K562 (cell line): ENCODE measurements around the gene MPIG6B. TPM values are rescaled to one million over a fixed set of nuclear protein-coding genes. Genes with fewer than 3 reads are reported as not detected.
A peak's percentile ranks its signal among the peaks of the same experiment; 100 is the strongest.

Source experiments
- BRD4 ChIP-seq: fragments of 200-600 bp; sonication (generic); IDR thresholded peaks from 2 replicates; pipeline ENCODE4 v1.6.1; 2017; ENCODE audit warnings: inconsistent platforms
- CBX3 ChIP-seq, 2 experiments: IDR thresholded peaks; 1 replicate in 1 of 2; 2 replicates in 1 of 2; pipeline ENCODE4 v1.6.1; 2012; ENCODE audit warnings: inconsistent platforms in 2 of 2, low read length in 2 of 2, borderline replicate concordance in 1 of 2, control low read depth in 1 of 2
- CREB5 ChIP-seq: fragments of 250-450 bp; sonication (Bioruptor Pico); IDR thresholded peaks from 2 replicates; pipeline ENCODE4 v1.5.0; 2020; ENCODE audit warnings: mild to moderate bottlenecking
- E4F1 ChIP-seq: fragments of 250-450 bp; sonication (Bioruptor Pico); IDR thresholded peaks from 2 replicates; pipeline ENCODE4 v1.5.0; 2021; ENCODE audit warnings: mild to moderate bottlenecking, borderline replicate concordance
- HES1 ChIP-seq: fragments of 450-650 bp; IDR thresholded peaks from 2 replicates; pipeline ENCODE4 v1.6.1; 2016; ENCODE audit warnings: low read depth, mild to moderate bottlenecking, moderate library complexity
- JUND ChIP-seq, 2 experiments: IDR thresholded peaks; 2 replicates in 1 of 2; 3 replicates in 1 of 2; pipeline ENCODE4 v1.6.1; 2011; ENCODE audit warnings: borderline replicate concordance in 2 of 2, low read depth in 2 of 2, low read length in 2 of 2, improper control_type of control experiment in 1 of 2, missing biosample characterization in 1 of 2, missing genetic modification characterization in 1 of 2, missing genetic modification reagents in 1 of 2
- KDM2B ChIP-seq: fragments of 250-450 bp; sonication (Bioruptor Pico); IDR thresholded peaks from 2 replicates; pipeline ENCODE4 v1.8.0; 2021; ENCODE audit warnings: mild to moderate bottlenecking, moderate library complexity
- MLX ChIP-seq, 2 experiments: fragments of 450-650 bp in 1 of 2; sonication (generic) in 1 of 2; formaldehyde crosslinking; conservative IDR thresholded peaks; 2 replicates each; pipeline versions ENCODE4 v1.4.0 to v1.8.1; 2020 to 2022; ENCODE audit warnings: mild to moderate bottlenecking in 1 of 2, missing genetic modification reagents in 1 of 2
- MTF1 ChIP-seq: fragments of 250-450 bp; sonication (Bioruptor Pico); IDR thresholded peaks from 2 replicates; pipeline ENCODE4 v1.9.0; 2021; ENCODE audit warnings: moderate library complexity, mild to moderate bottlenecking, inconsistent platforms, borderline replicate concordance
- NCOA2 ChIP-seq, 2 experiments: fragments of 450-650 bp; IDR thresholded peaks; 2 replicates each; pipeline ENCODE4 v1.6.1; 2018; ENCODE audit warnings: mild to moderate bottlenecking in 2 of 2, moderate library complexity in 1 of 2; ENCODE audit not compliant: partially characterized antibody in 2 of 2
- POLR2A ChIP-seq: fragments of 450-650 bp; conservative IDR thresholded peaks from 2 replicates; pipeline ENCODE4 v1.6.1; 2016
- SNRNP70 ChIP-seq: fragments of 200-400 bp; formaldehyde crosslinking; optimal IDR thresholded peaks from 2 replicates; pipeline ENCODE3; 2017; ENCODE audit warnings: low read depth, low read length
- ZBTB12 ChIP-seq: fragments of 250-450 bp; sonication (Bioruptor Pico); IDR thresholded peaks from 2 replicates; pipeline ENCODE4 v1.4.0; 2020
- ZNF184 ChIP-seq: sonication (generic); formaldehyde crosslinking; IDR thresholded peaks from 2 replicates; pipeline ENCODE4 v1.5.0; 2020; ENCODE audit warnings: missing genetic modification reagents
- ZNF197 ChIP-seq: fragments of 200-800 bp; sonication (Bioruptor generic); IDR thresholded peaks from 2 replicates; pipeline ENCODE4 v1.6.1; 2016; ENCODE audit warnings: low read depth, missing genetic modification characterization, missing compliant biosample characterization
- ZNF277 ChIP-seq: fragments of 250-450 bp; sonication (Bioruptor Pico); IDR thresholded peaks from 2 replicates; pipeline ENCODE4 v1.8.0; 2022; ENCODE audit warnings: inconsistent platforms, mild to moderate bottlenecking, moderate library complexity, borderline replicate concordance
- ZNF717 ChIP-seq: fragments of 250-450 bp; sonication (Bioruptor Pico); IDR thresholded peaks from 2 replicates; pipeline ENCODE4 v1.5.0; 2021
- ZNF75A ChIP-seq: fragments of 450-650 bp; formaldehyde crosslinking; IDR thresholded peaks from 2 replicates; pipeline ENCODE4 v1.4.0; 2020; ENCODE audit warnings: mild to moderate bottlenecking
- ZNF785 ChIP-seq: fragments of 250-450 bp; sonication (Bioruptor Pico); IDR thresholded peaks from 2 replicates; pipeline ENCODE4 v1.4.0; 2020; ENCODE audit warnings: mild to moderate bottlenecking
- polyA plus RNA-seq, 8 experiments: library from polyadenylated mRNA; depleted of rRNA in 4 of 8; stranded (reverse) in 5 of 8; unstranded in 3 of 8; fragments of >200 nt; fragmentation: Nextera tagmentation in 2 of 8; fragmentation: Illumina TruSeq in 1 of 8; extraction: Ambion mirVana in 2 of 8; extraction: Trizol in 1 of 8; gene quantifications; 2 replicates each; pipeline versions ENCODE4 v1.2.1 to v1.2.3, GENCODE V29; 2011 to 2014; ENCODE audit warnings: inconsistent platforms in 1 of 8, missing spikeins in 1 of 8
- total RNA-seq, 7 experiments: library from RNA; depleted of rRNA in 6 of 7; stranded (reverse); fragments of >200 nt in 6 of 7; fragmentation: Illumina TruSeq in 2 of 7; extraction: Trizol in 2 of 7; gene quantifications; 2 replicates each; pipeline versions ENCODE4 v1.2.1 to v1.2.3, GENCODE V29; 2011 to 2021; ENCODE audit warnings: low replicate concordance in 1 of 7

MPIG6B gene
- total and polyA plus RNA-seq, 9 of the 15 experiments (the other 6 are each of a cell fraction or from before 2014, with no cell fraction given), result 0.11 to 1.2 (median 0.28) TPM; not detected in 1

GRCh38 chr6:31739639-31740396 is 16.6 kb downstream of the MPIG6B start, which contains the start of gene MSH5 (continued):
- TF ChIP-seq JUND (IDR thresholded peaks at IDR 0.05; ENCODE audit: borderline replicate concordance, low read depth, low read length) (peak; percentile 72), JUND (tag; IDR thresholded peaks at IDR 0.05; ENCODE audit: borderline replicate concordance, low read depth, low read length) (peak; percentile 56; the same call in 1 of the 3 replicates), MTF1 (no peak), NCOA2 (IDR thresholded peaks at IDR 0.05; ENCODE audit: partially characterized antibody in 2 of 2) (no peak), CREB5 (CRISPR knock-in tag) (no peak), ZNF785 (no peak), ZNF75A (CRISPR knock-in tag) (0 out of 2 replicates have a peak, but pooled peaks have one; percentile 62), KDM2B (CRISPR knock-in tag) (peak; percentile 74; the same call in 1 of the 2 replicates), POLR2A (peak; percentile 96), CBX3 (IDR thresholded peaks at IDR 0.05; ENCODE audit: borderline replicate concordance in 1 of 2, low read length in 2 of 2) (peak in 1 of 2 experiments; percentile 97; a peak in 1 of 3 replicates), E4F1 (CRISPR knock-in tag) (no peak), ZNF197 (CRISPR knock-in tag) (no peak), ZNF277 (no peak), ZNF717 (no peak), ZNF184 (CRISPR knock-in tag) (no peak), HES1 (no peak), MLX (CRISPR knock-in tag; conservative IDR thresholded peaks at IDR 0.05) (peak; percentile 47 to 93; a peak in 3 of 4 replicates), BRD4 (peak; percentile 91), ZBTB12 (CRISPR knock-in tag) (no peak; the same call in 1 of the 2 replicates), SNRNP70 (no peak)
